HG03354 (cell line): ENCODE results near the gene LONP2.
"Not testable (repeated sequence)": the region's sequence is repeated elsewhere in the genome, so short reads cannot be mapped to it uniquely, and the experiment has no call there.

Source experiments
- ATAC-seq: cut with Tn5 transposase; IDR thresholded peaks from one replicate; pipeline ENCODE4 v1.9.1; 2021; ENCODE audit warnings: mild to moderate bottlenecking; ENCODE audit not compliant: unreplicated experiment, poor library complexity, severe bottlenecking

Gene LONP2

DNA sequence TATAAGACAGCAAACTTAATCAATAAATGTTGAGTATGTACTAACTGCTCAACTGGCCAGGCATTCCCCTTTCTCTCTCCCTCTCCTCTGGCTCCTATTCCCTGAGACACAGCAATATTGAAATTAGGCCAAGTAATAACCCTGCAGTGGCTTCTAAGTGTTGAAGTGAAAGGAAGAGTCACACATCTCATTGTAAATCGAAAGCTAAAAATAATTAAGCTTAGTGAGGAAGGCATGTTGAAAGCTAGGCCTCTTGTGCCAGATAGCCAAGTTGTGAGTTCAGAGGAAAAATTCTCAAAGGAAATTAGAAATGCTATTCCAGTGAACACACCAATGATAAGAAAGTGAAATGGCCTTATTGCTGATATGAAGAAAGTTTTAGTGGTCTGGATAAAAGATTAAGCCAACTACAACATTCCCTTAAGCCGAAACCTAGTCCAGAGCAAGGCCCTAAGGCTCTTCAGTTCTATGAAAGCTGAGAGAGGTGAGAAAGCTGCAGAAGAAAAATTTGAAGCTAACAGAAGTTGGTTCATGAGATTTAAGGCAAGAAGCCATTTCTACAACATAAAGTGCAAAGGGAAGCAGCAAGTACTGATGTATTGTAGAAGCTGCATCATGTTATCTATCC is 38.6 kb downstream of the LONP2 start:
- no peak for ATAC-seq

DNA sequence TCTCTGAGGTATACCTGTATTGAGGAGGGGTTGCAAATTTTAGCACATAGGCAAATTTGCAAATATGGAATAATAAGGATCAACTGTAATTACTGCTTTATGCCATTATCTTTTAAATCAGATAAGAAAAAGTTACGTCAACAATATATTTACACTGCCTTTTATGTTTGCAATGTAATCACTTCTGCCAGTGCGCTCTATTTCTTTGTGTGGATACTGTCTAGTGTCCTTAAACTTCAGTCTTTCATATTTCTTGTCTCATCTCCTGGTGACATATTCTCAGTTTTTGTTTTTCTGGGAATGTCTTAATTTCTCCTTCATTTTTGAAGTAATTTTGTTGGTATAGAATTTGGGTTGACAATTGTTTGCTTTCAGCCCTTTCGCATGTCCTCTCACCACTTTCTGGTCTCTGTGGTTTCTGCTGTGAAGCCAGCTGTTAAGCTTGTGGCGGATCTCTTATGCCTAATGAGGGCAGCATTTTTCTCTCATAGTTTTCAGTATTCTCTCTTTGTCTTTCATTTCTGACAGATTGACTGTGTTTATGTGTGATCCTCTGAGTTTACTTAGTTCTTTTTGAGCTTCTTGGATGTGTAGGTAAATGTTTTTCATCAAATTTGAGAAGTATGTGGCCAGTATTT is 40.8 kb downstream of the LONP2 start:
- no peak for ATAC-seq

DNA sequence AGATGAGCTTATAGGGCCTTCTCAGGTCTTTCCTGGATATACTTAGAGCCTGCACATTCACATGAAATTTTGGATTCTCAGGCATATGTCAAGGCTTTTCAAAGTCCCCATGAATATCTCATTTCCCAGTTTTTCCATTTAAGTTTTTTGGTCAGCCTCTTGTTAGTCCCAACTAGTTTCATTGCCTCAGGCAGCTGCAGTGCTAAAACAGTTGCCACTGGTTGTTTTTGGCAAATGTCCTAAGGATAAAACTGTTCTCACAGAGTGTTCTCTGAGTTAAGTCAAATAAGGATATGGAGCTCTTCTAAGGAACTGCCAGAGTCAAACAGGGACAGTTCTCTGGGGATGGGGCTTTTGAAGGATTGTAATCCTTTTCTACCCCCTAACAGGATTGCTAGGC is 43.1 kb downstream of the LONP2 start:
- ATAC-seq: no peak

DNA sequence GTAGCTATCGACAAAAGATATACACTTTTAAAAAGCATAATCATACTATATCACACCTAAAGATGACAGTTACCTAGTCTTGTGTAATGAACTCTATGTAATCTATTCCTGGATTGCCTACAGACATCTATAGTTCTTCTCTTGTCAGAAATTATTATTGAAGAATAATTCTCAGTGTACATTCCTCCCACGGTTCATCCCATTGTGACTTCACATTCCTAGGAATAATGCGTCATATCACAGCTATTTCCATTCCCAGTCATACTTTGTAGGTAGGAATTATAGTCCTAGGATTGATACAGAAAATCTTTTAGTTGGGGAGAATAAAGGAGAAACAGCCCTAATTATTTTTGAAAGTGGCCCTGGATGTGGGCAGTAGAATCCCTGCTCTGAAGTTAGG is 47.2 kb downstream of the LONP2 start:
- ATAC-seq: no peak

DNA sequence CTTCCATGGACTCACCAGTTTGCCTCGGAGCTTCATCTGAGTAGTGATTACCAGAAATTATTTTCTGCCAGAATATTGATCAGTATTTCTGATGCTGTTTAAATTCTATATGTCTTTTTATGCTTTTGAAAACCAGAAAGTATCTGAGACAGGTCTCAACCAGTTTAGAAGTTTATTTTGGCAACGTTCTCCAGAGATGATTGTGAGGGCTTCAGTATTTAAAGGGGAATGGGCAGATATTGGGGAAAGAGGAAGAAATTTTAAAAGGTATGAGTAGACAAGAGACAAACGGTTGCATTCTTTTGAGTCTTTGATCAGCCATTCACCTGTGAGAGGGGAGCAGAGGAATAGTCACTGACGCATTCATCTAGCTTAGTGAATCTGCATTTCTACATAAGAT is 47.7 kb downstream of the LONP2 start:
- ATAC-seq: no peak

DNA sequence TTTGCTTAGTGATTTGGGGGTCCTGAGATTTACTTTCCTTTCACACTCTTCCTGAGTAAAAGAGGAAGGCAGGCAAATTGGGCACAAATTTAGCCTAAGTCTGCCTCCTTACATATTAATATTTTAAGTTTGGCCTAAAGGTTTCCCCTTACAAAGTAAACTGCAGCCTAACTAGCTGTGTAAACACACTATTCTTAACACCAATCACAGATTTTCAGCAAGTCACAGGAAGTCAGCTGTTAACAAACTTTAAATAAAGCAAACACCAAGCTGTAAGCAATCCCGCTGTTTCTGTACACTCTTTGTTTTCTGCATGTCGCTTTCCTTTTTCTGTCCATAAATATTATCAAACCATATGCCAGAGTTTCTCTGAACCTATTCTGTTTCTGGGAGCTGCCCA is 48.4 kb downstream of the LONP2 start:
- no peak for ATAC-seq

DNA sequence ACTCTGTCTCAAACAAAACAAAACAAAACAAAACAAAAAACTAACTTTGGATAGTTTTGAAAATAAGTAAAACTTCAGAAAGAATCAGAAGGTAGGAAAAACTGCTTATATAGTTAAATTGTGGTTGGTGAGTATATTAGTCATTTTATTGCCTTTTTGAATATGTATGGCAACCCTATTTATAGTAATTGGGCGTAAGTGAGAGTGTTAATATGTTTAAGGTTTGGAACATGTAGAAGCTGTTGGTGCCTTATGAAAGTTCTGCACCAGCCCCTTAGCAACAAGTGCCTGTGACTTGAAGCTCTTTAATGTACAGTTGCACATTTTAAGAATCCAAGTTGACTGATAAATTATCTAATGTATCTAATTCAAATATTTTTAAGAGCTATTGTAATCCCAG is 50.6 kb downstream of the LONP2 start:
- ATAC-seq: no peak

DNA sequence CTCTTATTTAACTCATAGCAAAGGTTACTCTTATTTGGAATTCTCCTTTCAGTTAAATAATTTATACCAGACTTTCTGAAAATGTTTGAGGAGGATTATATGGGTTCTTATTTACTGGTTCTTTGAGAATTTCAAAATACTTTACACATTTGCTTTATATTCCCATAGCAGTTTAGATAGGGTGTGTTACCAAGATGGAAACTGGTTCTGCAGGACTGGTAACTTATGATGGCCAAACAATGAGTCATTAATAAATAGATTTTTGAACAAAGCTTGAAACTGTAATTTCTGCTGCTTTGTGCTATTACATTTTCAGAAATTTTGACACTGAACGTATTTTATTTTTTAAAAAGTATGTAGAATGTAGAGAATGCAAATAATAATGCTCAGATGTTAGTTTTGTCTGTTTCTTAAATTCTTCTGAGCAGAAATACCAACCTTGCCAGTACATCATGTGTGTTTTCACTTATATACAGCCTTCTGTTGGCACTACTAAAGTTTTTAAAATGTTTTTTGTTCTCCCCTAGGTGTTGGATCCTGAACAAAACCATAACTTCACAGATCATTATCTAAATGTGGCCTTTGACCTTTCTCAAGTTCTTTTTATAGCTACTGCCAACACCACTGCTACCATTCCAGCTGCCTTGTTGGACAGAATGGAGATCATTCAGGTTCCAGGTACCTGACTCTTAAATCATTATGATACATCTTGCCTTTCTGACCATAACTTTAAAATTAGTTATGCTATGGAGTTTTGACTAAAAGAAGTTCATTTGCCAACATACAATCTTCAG is 51.6 kb downstream of the LONP2 start:
- no peak for ATAC-seq

DNA sequence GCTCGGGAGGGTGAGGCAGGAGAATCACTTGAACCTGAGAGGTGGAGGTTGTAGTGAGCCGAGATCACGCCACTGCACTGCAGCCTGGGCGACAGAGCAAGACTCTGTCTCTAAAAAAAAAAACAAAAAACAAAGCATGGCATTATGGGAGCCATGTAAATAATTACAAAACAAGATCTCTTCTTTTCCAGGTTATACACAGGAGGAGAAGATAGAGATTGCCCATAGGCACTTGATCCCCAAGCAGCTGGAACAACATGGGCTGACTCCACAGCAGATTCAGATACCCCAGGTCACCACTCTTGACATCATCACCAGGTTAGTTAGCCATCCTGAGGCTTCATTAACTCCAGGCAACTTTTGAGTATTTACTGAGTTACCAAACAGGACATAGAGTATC is 55.4 kb downstream of the LONP2 start:
- ATAC-seq: no peak

DNA sequence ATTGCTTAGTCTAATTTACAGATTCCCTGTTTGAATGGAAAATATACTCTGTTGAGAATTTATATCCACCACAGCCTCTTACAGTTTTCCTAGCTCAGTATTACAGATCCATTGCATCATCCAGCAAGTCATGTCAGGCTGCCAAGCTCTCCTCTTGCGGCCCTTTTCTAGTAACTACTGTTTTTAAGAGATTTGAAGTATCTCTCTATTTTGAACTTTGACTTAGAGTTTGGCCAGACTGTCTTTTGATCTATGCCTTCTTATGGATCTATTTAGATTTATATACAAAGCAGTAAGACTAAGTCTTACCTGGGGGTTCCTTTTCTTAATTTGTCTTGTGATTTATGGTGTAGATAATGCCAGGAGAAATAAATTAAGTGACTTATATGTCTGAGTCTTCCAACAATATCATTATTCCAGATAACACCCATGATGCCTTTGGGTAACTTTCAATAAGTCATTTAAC is 56.3 kb downstream of the LONP2 start:
- ATAC-seq: no peak

DNA sequence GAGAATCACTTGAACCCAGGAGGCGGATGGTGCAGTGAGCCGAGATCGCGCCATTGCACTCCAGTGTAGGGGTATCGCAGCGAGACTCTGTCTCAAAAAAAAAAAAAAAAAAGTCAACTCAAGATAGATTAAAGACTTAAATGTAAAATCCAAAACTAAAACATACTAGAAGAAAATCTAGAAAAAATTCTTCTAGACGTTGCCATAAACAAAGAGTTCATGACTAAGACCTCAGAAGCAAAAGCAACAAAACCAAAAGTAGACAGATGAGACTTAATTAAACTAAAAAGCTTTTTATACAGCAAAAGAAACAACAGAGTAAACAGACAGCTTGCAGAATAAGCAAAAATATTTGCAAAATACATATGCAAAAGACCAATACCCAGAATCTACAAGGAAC is 64.4 kb downstream of the LONP2 start:
- ATAC-seq: no peak

DNA sequence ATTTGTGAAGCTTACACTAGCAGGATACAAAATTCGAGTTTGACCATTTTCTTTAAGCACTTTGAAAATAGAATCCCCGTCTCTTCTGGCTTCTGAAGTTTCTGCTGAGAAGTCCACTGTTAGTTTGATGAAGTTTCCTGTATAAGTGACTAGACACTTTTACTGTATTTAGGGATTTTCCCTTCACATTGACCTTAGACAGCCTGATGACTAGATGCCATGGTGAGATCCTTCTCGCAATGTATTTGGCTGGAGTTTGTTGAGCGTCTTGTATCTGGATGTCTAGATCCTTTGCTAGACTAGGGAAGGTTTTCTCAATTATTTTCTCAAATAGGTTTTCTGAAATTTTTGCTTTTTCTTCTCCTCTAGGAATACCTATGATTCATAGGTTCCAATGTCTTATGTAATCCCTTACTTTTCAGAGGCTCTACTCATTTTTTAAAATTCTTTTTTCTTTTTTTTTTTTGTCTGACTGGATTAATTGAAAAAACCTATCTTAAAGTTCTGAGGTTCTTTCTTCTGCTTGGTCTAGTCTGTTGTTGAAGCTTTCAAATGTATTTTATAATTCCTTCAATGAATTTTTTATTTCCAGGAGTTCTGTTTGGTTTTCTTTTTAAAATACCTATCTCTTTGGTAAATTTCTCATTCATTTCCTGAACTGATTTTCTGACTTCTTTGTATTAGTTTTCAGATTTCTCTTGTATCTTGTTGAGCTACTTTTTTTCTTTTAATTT is 67.0 kb downstream of the LONP2 start:
- ATAC-seq: no peak

DNA sequence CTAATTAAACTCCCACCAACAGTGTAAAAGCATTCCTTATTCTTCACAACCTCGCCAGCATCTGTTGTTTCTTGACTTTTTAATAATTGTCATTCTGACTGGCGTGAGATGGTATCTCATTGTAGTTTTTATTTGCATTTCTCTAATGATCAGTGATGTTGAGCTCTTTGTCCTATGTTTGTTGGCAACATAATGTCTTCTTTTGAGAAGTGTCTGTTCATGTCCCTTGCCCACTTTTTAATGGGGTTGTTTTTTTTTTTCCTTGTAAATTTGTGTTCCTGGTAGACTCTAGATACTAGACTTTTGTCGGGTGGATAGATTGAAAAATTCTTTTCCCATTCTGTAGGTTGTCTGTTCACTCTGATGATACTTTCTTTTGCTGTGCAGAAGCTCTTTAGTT is 69.8 kb downstream of the LONP2 start:
- not testable (repeated sequence) for ATAC-seq

DNA sequence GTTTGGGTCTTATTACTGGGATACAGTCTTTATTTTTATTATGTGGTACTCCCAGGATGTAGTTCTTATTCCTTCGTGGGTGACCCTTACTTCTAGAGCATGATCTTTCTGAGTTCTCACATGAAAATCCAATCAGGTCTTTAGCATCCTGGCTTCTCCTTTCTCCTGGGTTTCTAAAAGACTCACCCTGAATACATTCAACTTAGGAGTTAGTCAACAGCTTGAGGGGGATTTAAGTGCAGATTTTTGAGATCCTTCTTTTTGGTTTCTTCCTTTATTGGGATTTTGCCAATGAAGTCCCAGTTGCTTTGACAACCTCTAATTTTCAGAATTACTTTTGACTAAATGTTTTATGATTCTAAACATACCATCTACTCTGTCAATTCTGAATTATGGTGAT is 72.9 kb downstream of the LONP2 start:
- no peak for ATAC-seq

DNA sequence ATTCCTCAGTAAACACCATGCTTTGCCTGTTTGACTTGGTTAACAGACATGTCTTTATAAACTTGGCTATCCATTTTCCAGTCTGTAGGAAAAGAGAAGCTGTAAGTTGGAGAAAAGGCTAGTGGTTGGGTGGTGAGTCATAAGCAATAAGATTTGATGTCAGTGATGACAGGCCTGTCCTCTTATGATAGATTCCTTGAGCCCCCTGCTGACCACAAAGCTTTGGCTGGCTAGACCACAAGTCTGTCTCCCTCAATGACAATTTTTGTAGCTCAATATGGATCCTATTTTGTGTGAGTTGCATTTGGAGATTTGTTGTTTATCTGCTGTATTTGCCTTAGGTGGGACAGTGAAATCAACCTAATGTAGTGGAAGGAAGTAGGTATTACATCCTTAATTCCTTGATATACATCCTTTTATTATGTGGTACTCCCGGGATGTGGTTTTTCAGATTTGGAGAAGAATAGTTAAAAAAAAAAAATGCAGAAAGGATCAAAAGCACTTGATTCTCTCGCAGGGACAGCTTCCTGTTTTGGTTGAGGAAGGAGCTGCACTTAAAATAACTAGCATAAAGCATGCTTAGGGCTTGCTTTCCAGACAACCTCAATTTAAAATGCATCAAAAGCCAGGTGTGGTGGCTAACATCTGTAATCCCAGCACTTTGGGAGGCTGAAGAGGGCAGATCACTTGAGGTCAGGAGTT is 73.7 kb downstream of the LONP2 start:
- ATAC-seq: no peak

DNA sequence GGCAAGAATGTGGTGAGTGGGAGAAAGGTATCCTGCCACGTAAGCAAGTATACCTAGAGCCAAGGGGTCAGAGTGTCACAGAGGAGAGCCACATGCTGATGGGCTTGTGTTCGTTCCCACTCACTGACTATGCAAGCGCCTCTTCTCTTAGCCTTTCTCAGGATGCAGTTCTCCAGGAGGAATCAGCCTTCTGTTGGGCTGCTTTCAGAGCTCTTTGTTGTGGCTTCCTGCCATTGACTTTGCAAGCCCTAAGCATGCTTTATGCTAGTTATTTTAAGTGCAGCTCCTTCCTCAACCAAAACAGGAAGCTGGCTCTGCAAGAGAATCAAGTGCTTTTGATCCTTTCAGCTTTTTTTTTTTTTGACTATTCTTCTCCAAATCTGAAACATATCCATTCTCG is 74.5 kb downstream of the LONP2 start:
- no peak for ATAC-seq

DNA sequence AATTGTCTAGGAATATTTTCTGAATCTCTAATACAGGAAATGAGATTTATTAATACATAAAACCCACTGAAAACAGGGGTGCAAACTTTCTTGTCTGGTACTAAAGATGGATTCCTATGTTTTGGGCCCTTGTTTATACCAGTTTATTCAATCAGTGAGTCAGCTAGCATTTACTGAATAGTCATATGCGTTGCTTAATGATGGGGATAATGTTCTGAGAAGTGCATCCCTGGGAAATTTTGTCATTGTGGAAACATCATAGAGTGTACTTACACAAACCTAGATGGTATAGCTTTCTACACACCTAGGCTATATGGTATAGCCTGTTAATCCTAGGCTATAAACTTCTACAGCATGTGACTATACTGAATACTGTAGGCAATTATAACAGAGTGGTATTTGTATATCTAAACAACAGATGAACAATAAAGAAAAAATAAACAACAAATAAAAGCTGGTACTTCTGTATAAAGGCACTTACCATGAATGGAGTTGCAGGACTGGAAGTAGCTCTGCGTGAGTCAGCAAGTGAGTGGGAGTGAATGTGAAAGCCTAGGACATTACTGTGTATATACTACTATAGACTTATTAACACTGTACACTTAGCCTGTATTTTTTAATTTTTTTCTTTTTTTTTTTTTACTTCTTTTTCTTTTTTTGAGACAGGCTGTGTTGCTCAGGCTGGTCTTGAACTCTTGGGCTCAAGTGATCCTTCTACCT is 77.4 kb downstream of the LONP2 start:
- no peak for ATAC-seq

DNA sequence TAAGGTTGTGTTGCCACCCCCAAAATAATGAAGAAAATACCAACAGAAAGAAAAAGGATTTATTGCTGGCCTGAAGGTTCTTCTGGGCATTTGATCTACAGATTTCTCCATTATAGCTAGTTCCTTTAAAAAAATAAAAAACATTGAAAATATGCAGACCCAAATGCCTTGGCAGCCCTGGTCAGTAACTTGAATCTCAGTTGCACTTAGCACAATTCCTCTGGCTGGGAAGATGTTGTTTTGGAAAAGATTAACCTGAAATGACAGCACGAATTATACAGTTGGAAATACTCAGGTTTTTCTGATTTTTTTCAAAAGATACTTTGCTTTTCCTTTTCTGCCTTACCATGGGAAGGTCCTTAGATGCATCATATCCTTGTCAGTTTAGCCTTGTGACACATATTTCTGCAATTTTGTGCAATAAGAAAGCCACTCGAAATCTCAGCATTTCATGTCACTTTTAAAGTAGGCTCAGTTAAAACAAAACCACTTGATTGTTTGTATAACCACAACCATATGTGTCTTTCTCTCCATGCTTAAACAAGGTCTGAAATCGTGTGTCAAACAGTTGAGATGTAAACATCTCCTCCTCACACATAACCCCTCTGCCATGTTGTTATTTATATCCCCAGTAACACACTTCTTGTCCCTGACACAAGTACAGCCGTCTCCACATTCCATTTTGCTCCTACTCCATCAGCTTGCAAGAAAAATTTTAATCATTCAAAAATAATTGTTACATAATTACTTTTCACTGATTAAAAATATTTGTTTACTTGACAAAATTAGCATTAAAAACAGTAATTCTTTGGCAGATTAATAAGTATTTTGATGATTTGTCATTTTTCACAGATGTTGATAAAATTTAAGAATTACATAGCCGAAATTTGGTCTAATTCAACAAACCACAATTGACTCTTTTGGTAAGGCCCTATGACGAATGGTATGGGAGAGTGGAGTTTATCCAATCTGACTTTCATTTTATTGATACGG is 80.0 kb downstream of the LONP2 start:
- ATAC-seq: no peak
